OCI-LY3 (cell line): ENCODE results near the gene CACNA2D3.

Experiments used
- EZH2phosphoT487 ChIP-seq: fragments of 200-600 bp; shearing (Covaris generic); IDR thresholded peaks from 2 replicates; pipeline ENCODE4 v1.6.1; 2018; ENCODE audit warnings: antibody characterized with exemption, mixed run types, low read depth
- TF ChIP-seq, protein P1 (sequence below): fragments of 200-600, 300-600 bp; sonication (generic); IDR thresholded peaks from 2 replicates; pipeline ENCODE4 v1.5.1; 2014; ENCODE audit warnings: antibody characterized with exemption, low read length, low read depth

DNA sequence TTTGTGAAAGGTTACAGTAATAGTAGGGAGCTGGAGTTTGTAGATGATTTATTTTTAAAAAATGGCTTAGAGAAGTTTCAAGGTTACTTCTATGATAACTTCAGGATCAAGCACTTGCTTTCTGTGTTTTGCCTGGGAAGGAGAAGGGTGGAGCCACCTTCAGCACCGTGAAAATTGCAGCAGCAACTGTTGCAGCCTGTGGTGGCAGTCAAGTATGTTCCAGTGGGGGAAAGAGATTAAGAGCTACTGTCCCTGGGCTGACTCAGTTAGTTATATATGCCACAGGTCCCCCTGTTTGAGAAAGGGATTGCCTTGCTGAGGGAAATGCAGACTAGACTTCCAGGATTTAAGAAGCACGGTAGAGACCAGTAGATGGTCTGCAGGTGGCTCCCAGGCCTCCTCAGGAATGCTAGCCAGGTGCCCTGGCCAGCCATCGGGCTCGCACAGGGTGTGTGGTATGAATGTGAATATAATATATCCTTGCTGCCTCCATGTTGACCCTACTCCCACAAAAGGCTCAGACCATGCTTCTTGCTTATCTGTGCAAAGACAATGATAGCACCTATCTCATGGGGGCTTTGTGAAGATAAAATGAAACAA, 389.5 kb downstream of the CACNA2D3 start:
- TF ChIP-seq, protein P1, sequence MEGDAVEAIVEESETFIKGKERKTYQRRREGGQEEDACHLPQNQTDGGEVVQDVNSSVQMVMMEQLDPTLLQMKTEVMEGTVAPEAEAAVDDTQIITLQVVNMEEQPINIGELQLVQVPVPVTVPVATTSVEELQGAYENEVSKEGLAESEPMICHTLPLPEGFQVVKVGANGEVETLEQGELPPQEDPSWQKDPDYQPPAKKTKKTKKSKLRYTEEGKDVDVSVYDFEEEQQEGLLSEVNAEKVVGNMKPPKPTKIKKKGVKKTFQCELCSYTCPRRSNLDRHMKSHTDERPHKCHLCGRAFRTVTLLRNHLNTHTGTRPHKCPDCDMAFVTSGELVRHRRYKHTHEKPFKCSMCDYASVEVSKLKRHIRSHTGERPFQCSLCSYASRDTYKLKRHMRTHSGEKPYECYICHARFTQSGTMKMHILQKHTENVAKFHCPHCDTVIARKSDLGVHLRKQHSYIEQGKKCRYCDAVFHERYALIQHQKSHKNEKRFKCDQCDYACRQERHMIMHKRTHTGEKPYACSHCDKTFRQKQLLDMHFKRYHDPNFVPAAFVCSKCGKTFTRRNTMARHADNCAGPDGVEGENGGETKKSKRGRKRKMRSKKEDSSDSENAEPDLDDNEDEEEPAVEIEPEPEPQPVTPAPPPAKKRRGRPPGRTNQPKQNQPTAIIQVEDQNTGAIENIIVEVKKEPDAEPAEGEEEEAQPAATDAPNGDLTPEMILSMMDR, result no peak
- TF ChIP-seq EZH2phosphoT487, result no peak
